ENCODE data around the gene SMPD2. TPM values are rescaled to one million over a fixed set of nuclear protein-coding genes. Genes with fewer than 3 reads are reported as not detected.

Gene SMPD2
- total and polyA plus RNA-seq, 2 of the 4 experiments (the other 2 are of a cell fraction) = 7.7 to 9.0 TPM

- Histone ChIP-seq H3K4ac (ENCODE audit: low read depth, low read length) (no peak overlapping the region), H3K27ac (ENCODE audit: insufficient read depth, low read length) (no peak overlapping the region), H3K4me2 (ENCODE audit: low read depth, low read length) (no peak overlapping the region), H2BK20ac (ENCODE audit: low read depth, low read length) (no peak overlapping the region), H3K18ac (ENCODE audit: low read depth, low read length) (no peak overlapping the region), H3K4me3 (ENCODE audit: insufficient read depth, low read depth, low read length) (no peak overlapping the region), H4K91ac (ENCODE audit: insufficient read depth, low read depth, low read length) (no peak overlapping the region), H2AFZ (replicated peaks; ENCODE audit: low read length, poor library complexity) (no peak overlapping the region), H3K4me1 (ENCODE audit: control insufficient read depth, insufficient read depth, low read length) (peaks cover 8% of the 10 kb centered on the region), H4K8ac (ENCODE audit: low read depth in 2 of 2, low read length in 2 of 2) (no peak overlapping the region), H2AK9ac (replicated peaks; ENCODE audit: low read depth, low read length, poor library complexity) (no peak overlapping the region), H3K36me3 (ENCODE audit: control insufficient read depth, insufficient read depth, low read length) (peaks cover 50% of the 10 kb centered on the region), H3K9ac (ENCODE audit: low read depth, low read length) (no peak overlapping the region), H3K56ac (ENCODE audit: extremely low read depth, insufficient read depth, low read length) (no peak overlapping the region), H3K14ac (replicated peaks; ENCODE audit: low read depth, low read length) (no peak overlapping the region), H4K5ac (ENCODE audit: low read depth, low read length) (no peak overlapping the region), H2AK5ac (ENCODE audit: low read depth, low read length) (no peak overlapping the region), H2BK120ac (ENCODE audit: low read depth, low read length) (no peak overlapping the region), H3K9me3 (ENCODE audit: control insufficient read depth, insufficient read depth, low read length) (no peaks in the 10 kb centered on the region), H2BK5ac (ENCODE audit: low read depth, low read length, poor library complexity, severe bottlenecking) (no peak overlapping the region), H3K9me1 (ENCODE audit: insufficient read depth, low read length) (peaks cover 13% of the 10 kb centered on the region), H3K23ac (ENCODE audit: low read depth, low read length) (no peak overlapping the region), H3K79me1 (ENCODE audit: low read depth in 1 of 2, low read length in 2 of 2) (peaks cover 0 to 16% of the 10 kb centered on the region in 2 experiments; a peak in 3 of 4 replicates), H2BK15ac (ENCODE audit: low read depth, low read length) (no peak overlapping the region), H3K27me3 (ENCODE audit: control insufficient read depth, insufficient read depth, low read length) (no peaks in the 10 kb centered on the region), H4K20me1 (ENCODE audit: insufficient read depth, low read length) (0 out of 2 replicates have a peak, but pooled peaks cover 7% of the 10 kb centered on the region)
- ChIA-PET CTCF (no interaction called here), POLR2A (ENCODE audit: unreplicated experiment) (no interaction called here)
- no peak for TF ChIP-seq CHD1 (IDR thresholded peaks at IDR 0.05; ENCODE audit: low read depth, low read length)
- no peak for TF ChIP-seq RAD21 (IDR thresholded peaks at IDR 0.05; ENCODE audit: low read length)
- TF ChIP-seq POLR2A (IDR thresholded peaks at IDR 0.05; ENCODE audit: low read depth, low read length) = no peak
- TF ChIP-seq MAFK (IDR thresholded peaks at IDR 0.05; ENCODE audit: low read depth, low read length) = no peak
- no peak for TF ChIP-seq CEBPB (IDR thresholded peaks at IDR 0.05; ENCODE audit: low read depth, low read length)
- TF ChIP-seq ELK1 (IDR thresholded peaks at IDR 0.05; ENCODE audit: borderline replicate concordance, low read depth, low read length) = no peak
- no peak for TF ChIP-seq RFX5 (IDR thresholded peaks at IDR 0.05; ENCODE audit: low read depth, low read length)
- BruUV-seq (replicated peaks) = no TSS peak
- WGBS, 2 experiments (ENCODE audit: extremely low coverage in 2 of 2, insufficient read length in 1 of 2) = 92% methylated on average over 6 of the region's 10 CpGs; no CpG with 5 or more reads in 1 of the 2 experiments
- no peak for ATAC-seq (ENCODE audit: low read depth)
- in situ Hi-C loops (cut with MboI; ENCODE audit: low sequenced_read_pairs) (no loop called here), dilution Hi-C loops (cut with HindIII; ENCODE audit: low sequenced_read_pairs, unreplicated experiment) (no loop called here), intact Hi-C loops (cut with micrococcal nuclease) (no loop called here)
- DNase-seq = no peak
Measured at GRCh38 chr6:109443425-109443950, 3.0 kb downstream of the SMPD2 start.

All from IMR-90 (cell line).